ENCODE results near the gene CMYA5. TPM values are rescaled to one million over a fixed set of nuclear protein-coding genes. Genes with fewer than 3 reads are reported as not detected.

Gene CMYA5
- total RNA-seq, 1 experiment from 2014 or later = 0.22 TPM

- TF ChIP-seq POLR2AphosphoS5 (IDR thresholded peaks at IDR 0.05; ENCODE audit: low read depth, low read length) = no peak
Observed at GRCh38 chr5:79746642-79747569, 57.3 kb downstream of the CMYA5 start (continued).

- H2AFZ ChIP-seq (ENCODE audit: low read depth, low read length, poor library complexity, severe bottlenecking) = no peak overlapping the region
- RAD21 ChIA-PET (ENCODE audit: low non-redundant PET in 1 of 2, low total read pairs in 2 of 2, uncharacterized antibody in 2 of 2, unreplicated experiment in 2 of 2) = no interaction called here
Observed at GRCh38 chr5:79750611-79751510, 61.2 kb downstream of the CMYA5 start.

More at GRCh38 chr5:79750611-79751510, 61.2 kb downstream of the CMYA5 start:
- Histone ChIP-seq H3K36me3 (ENCODE audit: control insufficient read depth in 1 of 2, insufficient read depth in 2 of 2, low read length in 2 of 2) (no peaks in the 10 kb centered on the region), H3K9me2 (ENCODE audit: insufficient read depth) (no peaks in the 10 kb centered on the region), H3K4me1 (ENCODE audit: control insufficient read depth in 1 of 2, insufficient read depth in 2 of 2, low read length in 2 of 2) (no peaks in the 10 kb centered on the region), H3K27me3 (ENCODE audit: insufficient read depth, low read length) (no peaks in the 10 kb centered on the region), H3K9me3 (ENCODE audit: control insufficient read depth in 1 of 2, insufficient read depth in 1 of 2, low read depth in 1 of 2, low read length in 2 of 2) (no peaks in the 10 kb centered on the region), H3K79me2 (ENCODE audit: insufficient read depth, low read length) (no peaks in the 10 kb centered on the region), H3K4me2 (ENCODE audit: low read length) (no peak overlapping the region), H3K4me3 (replicated peaks in 1 of 2; ENCODE audit: low read depth in 1 of 2, low read length in 2 of 2) (no peak overlapping the region), H4K20me1 (ENCODE audit: insufficient read depth) (no peaks in the 10 kb centered on the region), H3K9ac (ENCODE audit: low read length) (no peak overlapping the region), H3K27ac (ENCODE audit: low read depth, low read length) (no peak overlapping the region)
- CTCF ChIA-PET = no interaction called here
- intact Hi-C loops (cut with micrococcal nuclease) = no loop called here
- POLR2A ChIA-PET = no interaction called here
- DNase-seq (ENCODE audit: low read depth, low spot score) (no peak), ATAC-seq (no peak)
- no TSS peak for BruUV-seq (replicated peaks)
- TF ChIP-seq ZNF274 (IDR thresholded peaks at IDR 0.05; ENCODE audit: low read depth, low read length) (no peak), ZFX (IDR thresholded peaks at IDR 0.05) (no peak), POLR2AphosphoS5 (IDR thresholded peaks at IDR 0.05; ENCODE audit: low read depth, low read length) (no peak), MAX (IDR thresholded peaks at IDR 0.05) (no peak), TCF7L2 (IDR thresholded peaks at IDR 0.05; ENCODE audit: borderline replicate concordance, extremely low read depth, insufficient read depth, insufficient read length) (no peak), REST (IDR thresholded peaks at IDR 0.05; ENCODE audit: low read depth) (no peak), RAD21 (IDR thresholded peaks at IDR 0.05; ENCODE audit: low read depth) (no peak), POLR2A (IDR thresholded peaks at IDR 0.05; ENCODE audit: borderline replicate concordance, extremely low read depth, insufficient read depth, insufficient read length) (no peak), EGR1 (IDR thresholded peaks at IDR 0.05; ENCODE audit: low read depth) (no peak), SP1 (IDR thresholded peaks at IDR 0.05; ENCODE audit: low read depth) (no peak), CBX3 (IDR thresholded peaks at IDR 0.05; ENCODE audit: low read depth) (no peak), EZH2phosphoT487 (IDR thresholded peaks at IDR 0.05; ENCODE audit: borderline replicate concordance) (no peak), FOSL1 (IDR thresholded peaks at IDR 0.05; ENCODE audit: low read depth) (no peak), ATF3 (IDR thresholded peaks at IDR 0.05) (no peak), JUND (IDR thresholded peaks at IDR 0.05) (no peak), SIN3A (IDR thresholded peaks at IDR 0.05; ENCODE audit: low read depth) (no peak), SRF (IDR thresholded peaks at IDR 0.05; ENCODE audit: low read depth) (no peak), CEBPB (IDR thresholded peaks at IDR 0.05; ENCODE audit: low read depth) (no peak)

All from HCT116 (cell line).